ENCODE results near the gene THBD. TPM values are rescaled to one million over a fixed set of nuclear protein-coding genes. Genes with fewer than 3 reads are reported as not detected.

Gene THBD
- total and polyA plus RNA-seq, 2 experiments from 2014 or later: 5.9 to 15.6 TPM

DNA sequence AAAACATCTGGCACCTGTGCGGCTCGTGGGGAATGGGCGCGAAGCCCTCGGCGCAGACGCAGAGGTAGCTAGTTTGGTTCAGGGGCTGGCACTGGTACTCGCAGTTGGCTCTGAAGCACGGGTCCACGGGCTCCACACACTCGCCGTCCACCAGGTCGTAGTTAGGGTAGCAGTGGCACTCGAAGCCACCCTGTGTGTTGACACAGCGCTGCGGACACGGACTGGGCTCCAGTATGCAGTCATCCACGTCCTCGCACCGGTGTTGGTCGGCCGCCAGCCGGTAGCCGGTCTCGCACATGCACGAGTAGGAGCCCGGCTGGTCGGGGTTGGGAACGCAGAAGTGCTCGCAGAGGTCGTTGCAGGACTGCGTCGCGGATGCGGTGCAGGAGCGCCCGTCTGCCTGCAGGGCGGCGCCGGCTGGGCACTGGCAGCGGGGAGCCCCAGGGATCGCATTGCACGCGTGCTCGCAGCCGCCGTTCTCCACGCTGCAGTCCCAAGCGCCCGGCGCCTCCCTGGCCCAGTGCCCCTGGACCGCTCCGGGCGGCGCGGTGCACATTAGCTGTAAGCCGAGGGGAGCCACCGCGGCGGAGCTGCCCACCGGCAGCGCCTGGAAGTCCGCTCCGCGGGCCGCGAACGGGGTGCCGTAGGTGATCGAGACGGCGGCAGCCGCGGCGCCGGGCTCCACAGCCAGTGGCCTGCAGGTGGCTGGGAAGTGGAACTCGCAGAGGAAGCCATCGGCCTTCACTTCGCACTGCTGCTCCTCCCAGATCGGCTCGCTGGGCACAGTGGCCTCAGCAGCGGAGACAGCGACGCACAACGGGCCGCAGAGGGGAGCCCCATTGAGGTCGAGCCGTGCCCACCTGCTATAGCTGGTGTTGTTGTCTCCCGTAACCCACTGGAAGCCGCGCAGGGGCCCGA lies 930 bp downstream of the THBD start:
- Histone ChIP-seq H3K79me2 (ENCODE audit: insufficient read depth) (peaks cover 5% of the 10 kb centered on the region), H3K4me1 (ENCODE audit: insufficient read depth) (peaks cover 10% of the 10 kb centered on the region; the same call in 1 of the 2 replicates), H4K20me1 (ENCODE audit: insufficient read depth) (no peaks in the 10 kb centered on the region), H3K4me2 (ENCODE audit: unreplicated experiment) (peak overlapping the region; percentile 94), H3F3A (ENCODE audit: insufficient read depth) (peaks cover 26% of the 10 kb centered on the region), H3K9ac (peak overlapping the region; percentile 85), H3K27me3 (replicated peaks; ENCODE audit: insufficient read depth) (no peaks in the 10 kb centered on the region), H3K9me3 (ENCODE audit: low read depth) (no peaks in the 10 kb centered on the region), H3K36me3 (ENCODE audit: low read depth) (no peaks in the 10 kb centered on the region), H3K4me3 (peak overlapping the region; percentile 77), H2AFZ (peak overlapping the region; percentile 94), H3K9me2 (ENCODE audit: insufficient read depth) (no peaks in the 10 kb centered on the region), H3K27ac (no peak overlapping the region)
- WGBS, 2 experiments (ENCODE audit: low coverage in 1 of 2, low lambda C conversion rate in 2 of 2, missing lambda C conversion rate in 2 of 2): 3 to 5% methylated on average over 83 to 87 of the region's 92 CpGs
- in situ Hi-C loops (cut with MboI): no loop called here
- no peak for TF ChIP-seq EZH2 (IDR thresholded peaks at IDR 0.05; ENCODE audit: insufficient read depth, poor library complexity, severe bottlenecking)
- no peak for TF ChIP-seq EZH2phosphoT487 (IDR thresholded peaks at IDR 0.05; ENCODE audit: insufficient read depth, low read depth)
- DNase-seq: peak; percentile 78

DNA sequence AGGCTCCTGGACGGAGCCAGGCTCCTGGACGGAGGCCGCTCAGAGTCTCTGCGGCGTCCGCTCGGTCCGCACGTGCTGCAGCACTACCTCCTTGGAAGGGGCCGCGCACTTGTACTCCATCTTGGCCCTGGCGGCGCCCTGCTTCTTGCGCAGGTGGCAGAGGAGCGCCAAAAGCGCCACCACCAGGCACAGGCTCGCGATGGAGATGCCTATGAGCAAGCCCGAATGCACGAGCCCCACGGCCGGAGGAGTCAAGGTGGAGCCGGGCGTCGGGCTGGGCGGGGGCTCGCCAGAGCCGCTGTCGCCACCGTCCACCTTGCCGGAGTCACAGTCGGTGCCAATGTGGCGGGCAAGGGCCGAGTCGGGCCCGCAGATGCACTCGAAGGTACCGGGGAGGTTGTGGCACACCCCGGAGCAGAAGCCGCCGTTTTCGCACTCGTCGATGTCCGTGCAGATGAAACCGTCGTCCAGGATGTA lies 1.7 kb downstream of the THBD start:
- Histone ChIP-seq H3K9ac (no peak overlapping the region), H3K9me3 (ENCODE audit: low read depth) (no peaks in the 10 kb centered on the region), H3F3A (ENCODE audit: insufficient read depth) (peaks cover 26% of the 10 kb centered on the region), H3K4me2 (ENCODE audit: unreplicated experiment) (peak overlapping the region; percentile 94), H3K36me3 (ENCODE audit: low read depth) (no peaks in the 10 kb centered on the region), H4K20me1 (ENCODE audit: insufficient read depth) (no peaks in the 10 kb centered on the region), H3K27me3 (replicated peaks; ENCODE audit: insufficient read depth) (no peaks in the 10 kb centered on the region), H3K4me3 (peak overlapping the region; percentile 77), H2AFZ (peak overlapping the region; percentile 94; the same call in 1 of the 2 replicates), H3K9me2 (ENCODE audit: insufficient read depth) (no peaks in the 10 kb centered on the region), H3K27ac (no peak overlapping the region), H3K79me2 (ENCODE audit: insufficient read depth) (peaks cover 5% of the 10 kb centered on the region), H3K4me1 (ENCODE audit: insufficient read depth) (peaks cover 10% of the 10 kb centered on the region; the same call in 1 of the 2 replicates)
- in situ Hi-C loops (cut with MboI): no loop called here
- peak; percentile 46 for DNase-seq
- no peak for TF ChIP-seq EZH2phosphoT487 (IDR thresholded peaks at IDR 0.05; ENCODE audit: insufficient read depth, low read depth)
- no peak for TF ChIP-seq EZH2 (IDR thresholded peaks at IDR 0.05; ENCODE audit: insufficient read depth, poor library complexity, severe bottlenecking)
- WGBS, 2 experiments (ENCODE audit: low coverage in 1 of 2, low lambda C conversion rate in 2 of 2, missing lambda C conversion rate in 2 of 2): 18 to 19% methylated on average over 43 to 46 of the region's 47 CpGs

DNA sequence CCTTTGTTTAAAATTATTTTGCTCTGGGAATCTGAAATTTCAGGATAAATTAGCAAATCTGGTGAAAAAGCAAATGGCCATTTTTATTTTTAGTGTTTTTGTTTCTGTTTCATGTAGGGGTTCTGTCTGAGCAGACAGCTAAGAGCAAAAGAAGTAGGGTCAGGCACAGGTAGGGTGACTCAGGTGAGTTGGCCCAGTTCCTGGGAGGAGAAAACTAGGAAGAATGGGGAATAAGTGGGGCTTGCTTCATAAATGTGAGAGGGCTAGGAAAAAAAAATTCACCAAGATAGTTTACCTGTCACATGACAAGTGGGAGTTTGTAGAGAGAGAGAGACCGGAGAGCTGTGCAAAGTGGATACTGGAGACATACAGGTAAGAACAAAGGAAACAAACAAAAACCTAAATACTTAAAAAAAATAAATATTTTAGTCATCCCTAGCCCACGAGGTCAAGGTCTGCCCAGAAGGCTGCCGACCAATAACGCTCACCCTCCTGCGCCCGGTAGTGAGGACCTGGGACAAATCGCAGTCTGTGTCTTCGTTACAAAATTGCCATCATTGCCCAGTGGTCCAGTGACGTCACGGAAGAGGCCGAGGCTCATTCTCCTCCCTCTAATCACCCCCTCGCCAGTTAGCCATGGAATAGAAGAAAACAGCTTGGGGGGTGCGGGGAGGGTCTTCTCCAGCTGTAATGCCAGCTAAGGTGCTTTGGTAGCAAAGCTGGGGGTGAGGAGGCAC lies 2.3 kb downstream of the THBD start:
- Histone ChIP-seq H3K4me3 (peak overlapping the region; percentile 77), H4K20me1 (ENCODE audit: insufficient read depth) (no peaks in the 10 kb centered on the region), H2AFZ (0 out of 2 replicates have a peak overlapping the region, but pooled peaks have one; percentile 94), H3K27ac (no peak overlapping the region), H3K27me3 (replicated peaks; ENCODE audit: insufficient read depth) (no peaks in the 10 kb centered on the region), H3K9me3 (ENCODE audit: low read depth) (no peaks in the 10 kb centered on the region), H3F3A (ENCODE audit: insufficient read depth) (peaks cover 26% of the 10 kb centered on the region), H3K9ac (no peak overlapping the region), H3K4me1 (ENCODE audit: insufficient read depth) (peaks cover 10% of the 10 kb centered on the region; the same call in 1 of the 2 replicates), H3K4me2 (ENCODE audit: unreplicated experiment) (peak overlapping the region; percentile 94), H3K79me2 (ENCODE audit: insufficient read depth) (peaks cover 5% of the 10 kb centered on the region), H3K36me3 (ENCODE audit: low read depth) (no peaks in the 10 kb centered on the region), H3K9me2 (ENCODE audit: insufficient read depth) (no peaks in the 10 kb centered on the region)
- in situ Hi-C loops (cut with MboI): no loop called here
- no peak for DNase-seq
- WGBS, 2 experiments (ENCODE audit: low coverage in 1 of 2, low lambda C conversion rate in 2 of 2, missing lambda C conversion rate in 2 of 2): 74% methylated on average over 13 of the region's 13 CpGs
- TF ChIP-seq EZH2phosphoT487 (IDR thresholded peaks at IDR 0.05; ENCODE audit: insufficient read depth, low read depth) (no peak), EZH2 (IDR thresholded peaks at IDR 0.05; ENCODE audit: insufficient read depth, poor library complexity, severe bottlenecking) (no peak)

DNA sequence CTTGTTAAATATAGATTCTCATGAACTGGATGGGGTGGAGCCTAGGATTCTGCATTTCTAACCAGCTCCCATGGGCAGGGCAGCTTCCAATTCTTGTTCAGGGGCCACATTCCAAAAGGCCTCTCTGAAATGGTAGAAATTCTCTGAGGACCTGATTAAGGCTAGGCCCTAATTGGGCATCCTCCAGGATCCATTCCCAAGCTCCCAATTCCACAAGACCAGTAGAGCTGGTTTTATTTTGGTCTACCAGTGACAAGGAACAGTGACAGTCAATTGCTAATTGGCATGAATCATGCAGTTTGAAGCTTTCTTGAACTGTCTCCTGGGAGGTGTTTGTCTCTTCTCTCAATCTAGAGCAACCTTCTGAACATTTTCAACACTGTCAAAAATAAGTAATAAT lies 3.0 kb downstream of the THBD start:
- no peaks in the 10 kb centered on the region for H3K36me3 ChIP-seq (ENCODE audit: low read depth)
- H3K4me1 ChIP-seq (ENCODE audit: insufficient read depth): peaks cover 10% of the 10 kb centered on the region; the same call in 1 of the 2 replicates
- H3K27ac ChIP-seq: no peak overlapping the region
- H3K9me2 ChIP-seq (ENCODE audit: insufficient read depth): no peaks in the 10 kb centered on the region
- no peak for TF ChIP-seq EZH2 (IDR thresholded peaks at IDR 0.05; ENCODE audit: insufficient read depth, poor library complexity, severe bottlenecking)
- no peak for TF ChIP-seq EZH2phosphoT487 (IDR thresholded peaks at IDR 0.05; ENCODE audit: insufficient read depth, low read depth)
- peak overlapping the region; percentile 94 for H3K4me2 ChIP-seq (ENCODE audit: unreplicated experiment)
- H3K9me3 ChIP-seq (ENCODE audit: low read depth): no peaks in the 10 kb centered on the region
- H3K27me3 ChIP-seq (replicated peaks; ENCODE audit: insufficient read depth): no peaks in the 10 kb centered on the region
- H4K20me1 ChIP-seq (ENCODE audit: insufficient read depth): no peaks in the 10 kb centered on the region
- peak overlapping the region; percentile 77 for H3K4me3 ChIP-seq
- no peak overlapping the region for H3K9ac ChIP-seq
- in situ Hi-C loops (cut with MboI): no loop called here
- DNase-seq: no peak
- H3F3A ChIP-seq (ENCODE audit: insufficient read depth): peaks cover 21% of the 10 kb centered on the region
- no peak overlapping the region for H2AFZ ChIP-seq
- peaks cover 5% of the 10 kb centered on the region for H3K79me2 ChIP-seq (ENCODE audit: insufficient read depth)

Data from GM23248 (cell line).